Endometrial microvascular endothelial cells (primary cell): ENCODE data around the gene ZBED2. TPM values are rescaled to one million over a fixed set of nuclear protein-coding genes. Genes with fewer than 3 reads are reported as not detected.
"Not testable (repeated sequence)": the region's sequence is repeated elsewhere in the genome, so short reads cannot be mapped to it uniquely, and the experiment has no call there.

ENCODE experiments used
- in situ Hi-C: cut with HindIII; loops from 2 replicates; pipeline ENCODE4 v1.10.0; 2017; ENCODE audit warnings: low sequenced_read_pairs, low pct_unique_long_range_greater_than_20kb; ENCODE audit errors: inconsistent ontology term
- total RNA-seq: library from RNA; depleted of rRNA; stranded (reverse); fragments of >200 nt; gene quantifications from one replicate; pipeline ENCODE4 v1.2.3, GENCODE V29; 2015; ENCODE audit errors: inconsistent ontology term

Gene ZBED2
- total RNA-seq, 1 donor from 2014 or later: not detected

DNA sequence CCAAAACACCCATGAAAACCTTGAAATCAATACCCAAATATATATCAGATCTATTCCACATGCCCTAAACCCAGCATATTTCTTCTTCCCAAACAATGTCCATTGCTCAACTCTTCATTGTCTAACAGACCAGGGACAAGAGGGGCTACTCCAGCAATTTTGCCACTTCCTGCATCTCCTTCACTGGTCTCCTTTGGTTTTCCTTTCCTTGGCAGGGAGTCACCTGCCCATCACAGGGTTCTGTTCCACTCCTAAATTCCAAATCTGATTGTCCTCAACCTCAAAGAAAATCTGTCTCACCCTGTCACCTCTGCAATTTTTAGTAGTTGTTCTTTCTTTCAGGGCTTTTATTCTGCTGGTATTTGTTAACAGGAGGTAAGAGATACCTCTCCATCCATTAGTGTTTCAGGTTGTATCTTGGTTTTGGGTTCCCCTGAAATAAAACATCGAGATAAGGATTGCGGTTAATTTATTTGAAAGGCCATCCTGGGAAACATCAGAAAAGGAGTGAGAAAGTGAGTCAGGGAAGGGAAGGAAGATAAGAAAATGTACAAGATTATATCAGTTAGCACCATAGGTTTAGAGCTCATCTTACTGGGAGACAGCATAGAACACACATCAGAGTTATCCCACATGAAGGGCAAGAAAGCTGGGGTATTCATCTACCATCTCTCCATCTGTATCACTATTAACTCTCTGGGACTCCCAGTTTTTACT, 13.6 kb downstream of the ZBED2 start:
- in situ Hi-C loops: no loop called here

DNA sequence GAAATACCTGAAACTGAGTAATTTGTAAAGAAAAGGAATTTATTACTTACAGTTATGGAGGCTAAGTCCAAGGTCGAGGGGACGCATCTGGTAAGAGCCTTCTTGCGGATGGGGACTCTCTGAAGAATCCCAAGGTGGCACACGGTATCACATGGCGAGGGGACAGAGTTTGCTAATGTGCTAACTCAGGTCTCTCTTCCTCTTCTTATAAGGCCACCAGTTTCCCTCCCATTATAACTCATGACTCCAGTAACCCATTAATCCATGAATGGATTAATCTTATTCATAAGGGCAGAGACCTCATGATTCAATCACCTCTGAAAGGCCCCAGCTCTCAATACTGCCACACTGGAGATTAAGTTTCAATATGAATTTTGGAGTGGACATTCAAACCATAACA, 15.7 kb downstream of the ZBED2 start:
- in situ Hi-C loops: no loop called here

DNA sequence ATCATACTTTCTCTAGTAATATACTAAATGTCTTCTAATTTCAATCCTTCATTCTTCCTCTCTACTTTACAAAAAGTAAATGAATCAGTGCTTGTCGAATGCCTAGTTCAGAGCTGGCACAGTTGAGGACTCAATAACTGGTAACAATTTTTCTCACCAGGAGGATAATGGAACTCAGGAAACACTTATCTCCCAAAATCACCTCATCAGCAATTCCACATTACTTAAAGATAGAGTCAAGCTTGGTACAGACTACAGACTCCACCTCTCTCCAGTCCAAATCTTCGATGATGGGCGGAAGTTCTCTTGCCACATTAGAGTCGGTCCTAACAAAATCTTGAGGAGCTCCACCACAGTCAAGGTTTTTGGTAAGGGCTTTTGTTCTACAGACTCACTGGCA, 16.3 kb downstream of the ZBED2 start:
- in situ Hi-C loops: no loop called here

DNA sequence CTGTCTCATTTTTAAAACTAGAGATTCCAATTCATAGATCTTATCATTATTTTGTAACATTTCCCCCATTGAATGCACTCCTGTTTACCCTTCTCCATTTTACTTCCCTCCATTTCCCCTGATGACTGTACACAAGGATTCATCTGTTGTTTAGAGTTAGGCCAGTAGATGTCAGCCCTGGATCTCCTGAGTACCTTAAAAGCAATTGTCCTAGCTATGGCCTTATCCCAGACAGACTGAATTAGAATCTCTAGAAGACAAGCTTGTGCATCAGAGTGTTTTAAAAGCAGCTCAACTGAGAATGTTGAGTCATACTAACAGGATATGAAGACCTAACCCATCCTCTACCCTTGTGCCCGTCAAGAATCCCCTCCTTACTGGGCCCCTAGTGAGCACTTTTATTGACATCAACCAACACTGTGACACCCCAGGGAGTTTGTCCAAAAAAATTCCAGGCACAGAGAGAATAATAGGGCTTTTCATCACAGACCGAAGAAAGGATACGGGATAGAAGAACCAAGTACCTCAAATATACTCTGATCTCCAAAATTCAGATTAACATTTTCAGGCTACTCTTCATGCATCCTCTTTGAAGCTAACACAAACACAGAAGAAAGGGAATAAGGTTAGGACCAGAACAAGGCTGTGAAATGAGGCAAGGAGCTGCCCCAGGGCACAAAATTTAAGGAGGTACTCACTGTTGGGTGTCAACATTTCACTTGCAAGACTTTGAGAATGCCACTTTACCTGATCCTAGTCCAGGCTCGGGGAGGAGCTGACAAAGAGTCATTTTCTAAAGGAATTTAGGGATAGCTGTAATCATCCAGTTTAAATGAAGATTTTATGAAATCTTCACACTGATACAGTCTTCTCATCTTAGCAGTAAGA, 17.1 kb downstream of the ZBED2 start:
- in situ Hi-C loops: no loop called here

DNA sequence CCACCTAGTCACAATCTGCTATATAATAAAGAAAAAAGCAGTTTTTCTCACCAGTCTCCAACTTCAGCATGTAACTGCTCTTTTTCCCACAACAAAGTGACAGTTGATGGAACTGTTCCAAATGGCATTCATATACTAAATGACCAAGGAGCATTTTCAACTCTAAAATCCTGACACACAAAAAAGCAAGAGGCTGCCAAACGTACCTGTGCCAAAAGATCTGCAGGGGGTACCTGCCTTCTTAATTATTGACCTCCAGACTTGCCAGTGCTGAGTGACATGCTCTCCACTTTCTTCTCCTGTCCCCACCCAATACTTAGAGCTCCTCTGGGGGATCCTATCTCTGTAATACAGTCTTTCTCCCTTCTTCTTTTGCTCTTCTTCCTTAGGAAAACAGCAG, 18.0 kb downstream of the ZBED2 start:
- in situ Hi-C loops: no loop called here

DNA sequence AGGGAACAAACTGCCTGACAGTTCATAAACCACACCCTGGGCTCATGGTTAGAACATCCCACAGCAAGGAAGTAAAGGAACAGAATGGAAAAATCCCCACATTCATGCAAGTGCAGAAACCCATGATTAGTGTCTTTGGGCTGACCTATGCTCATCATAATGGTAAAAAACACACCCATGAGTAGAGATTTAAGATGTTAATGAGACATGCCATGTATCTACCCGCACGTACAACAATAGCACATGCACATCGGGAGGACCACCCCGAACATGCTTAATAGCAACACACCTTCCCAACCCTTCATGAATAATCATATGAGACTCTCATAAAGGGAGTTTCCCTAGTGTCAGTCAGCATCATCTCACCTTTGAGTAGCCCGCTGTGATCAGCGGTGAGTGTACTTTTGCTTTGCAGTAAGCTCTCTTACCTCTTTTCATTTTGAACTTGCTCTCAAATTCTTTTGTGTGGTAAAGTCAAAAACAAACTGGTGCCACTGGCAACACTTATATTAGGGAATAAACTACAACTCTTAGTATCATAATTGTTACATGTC, 23.2 kb downstream of the ZBED2 start:
- in situ Hi-C loops: no loop called here

DNA sequence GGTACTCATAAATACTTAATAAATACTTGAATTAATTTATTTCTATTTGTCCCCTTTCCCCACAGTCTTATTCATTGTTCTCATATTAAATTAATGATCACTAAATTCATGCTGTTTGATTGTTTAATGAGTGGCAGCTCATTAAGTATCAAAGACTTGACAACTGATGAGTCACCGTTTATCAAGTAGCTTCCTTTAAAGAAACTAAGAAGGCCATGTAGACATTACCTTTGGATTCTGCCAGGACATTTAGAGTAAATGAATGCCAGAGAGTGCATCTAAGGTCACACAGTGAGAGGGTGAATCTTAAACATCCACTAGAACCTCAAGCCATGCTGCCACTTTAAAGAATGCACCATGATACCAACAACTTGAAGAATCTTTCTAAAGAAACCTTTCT, 23.9 kb downstream of the ZBED2 start:
- in situ Hi-C loops: no loop called here

DNA sequence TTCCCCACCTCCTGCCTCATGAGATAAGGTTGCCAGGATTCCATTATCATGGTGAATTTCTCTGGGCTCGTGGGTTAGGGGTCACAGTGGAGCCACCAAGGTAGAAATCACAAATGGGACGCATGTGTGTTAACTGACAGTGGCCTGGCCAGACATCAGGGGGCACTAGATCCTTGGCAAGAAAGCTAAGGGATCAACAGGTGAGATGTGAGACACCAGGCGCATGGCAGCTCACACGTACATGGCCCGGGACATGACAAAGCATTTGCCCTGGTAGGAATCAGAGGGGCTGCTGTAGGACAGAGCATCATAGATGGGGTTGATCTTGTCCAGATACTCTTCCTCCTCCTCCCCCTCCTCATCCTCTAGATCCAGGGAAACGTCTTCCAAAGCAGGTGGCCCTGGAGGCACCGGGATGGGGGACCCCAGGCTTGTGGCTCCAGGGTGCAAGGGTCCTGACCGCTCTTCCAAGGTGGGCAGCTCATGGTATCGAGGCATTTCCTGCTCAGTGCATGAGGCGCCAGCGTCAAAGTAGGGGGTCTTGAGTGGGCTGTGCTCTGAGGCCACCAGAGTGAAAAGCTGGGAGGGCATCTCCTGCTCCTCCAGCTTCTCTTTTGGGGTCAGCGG, 24.6 kb downstream of the ZBED2 start:
- in situ Hi-C loops: no loop called here

DNA sequence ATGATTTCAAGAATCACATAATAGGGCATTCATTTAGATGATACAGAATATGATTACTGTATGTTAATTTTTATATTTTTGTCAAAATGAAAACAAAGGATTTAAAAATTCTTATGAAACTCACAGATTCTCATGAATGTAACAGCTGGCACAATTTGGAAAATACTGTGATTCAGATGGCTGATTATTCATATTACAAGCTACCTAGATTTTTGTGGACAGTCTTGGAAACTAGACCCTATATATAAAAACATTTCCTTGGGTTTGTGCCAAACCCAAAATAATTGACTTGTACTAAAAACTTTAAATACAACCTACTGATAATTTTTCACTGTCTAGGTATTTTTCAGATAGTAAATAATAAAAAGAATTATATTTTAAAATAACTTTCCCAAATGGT, 26.2 kb downstream of the ZBED2 start:
- in situ Hi-C loops: no loop called here

DNA sequence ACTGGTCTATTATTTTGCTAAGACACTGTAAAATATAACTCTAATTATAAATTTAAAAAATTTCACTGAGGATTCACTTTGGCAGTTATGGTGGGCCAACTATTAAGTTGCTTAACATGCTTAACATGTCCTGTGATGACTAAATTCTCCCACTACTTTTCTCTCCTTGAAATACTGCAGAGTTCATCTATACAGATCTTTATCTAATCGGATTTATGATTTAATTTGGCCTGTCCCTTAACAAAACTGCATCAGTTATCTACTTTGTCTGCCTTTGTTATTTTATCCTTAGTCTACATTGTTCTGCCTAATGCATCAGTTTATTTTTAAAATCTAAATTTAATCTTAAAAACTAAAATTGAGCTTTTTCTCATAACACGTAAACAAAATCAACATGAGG, 26.8 kb downstream of the ZBED2 start:
- in situ Hi-C loops: no loop called here

DNA sequence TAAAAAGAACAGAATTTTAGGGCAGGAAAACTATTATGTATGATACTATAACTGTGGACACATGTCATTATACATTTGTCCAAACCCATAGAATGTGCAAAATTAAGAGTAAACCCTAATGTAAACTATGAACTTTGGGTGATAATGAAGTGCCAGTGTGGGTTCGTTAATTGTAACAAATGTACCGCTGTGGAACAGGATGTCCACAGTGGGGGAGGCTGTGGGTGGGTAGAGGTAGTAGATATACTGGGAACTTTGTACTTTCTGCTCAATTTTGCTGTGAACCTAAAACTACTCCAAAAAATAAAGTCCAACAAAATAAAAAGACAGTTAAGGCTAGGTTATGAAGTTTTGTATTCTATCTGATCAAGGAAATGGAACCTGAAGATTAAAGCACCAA, 28.3 kb downstream of the ZBED2 start:
- in situ Hi-C loops: no loop called here

DNA sequence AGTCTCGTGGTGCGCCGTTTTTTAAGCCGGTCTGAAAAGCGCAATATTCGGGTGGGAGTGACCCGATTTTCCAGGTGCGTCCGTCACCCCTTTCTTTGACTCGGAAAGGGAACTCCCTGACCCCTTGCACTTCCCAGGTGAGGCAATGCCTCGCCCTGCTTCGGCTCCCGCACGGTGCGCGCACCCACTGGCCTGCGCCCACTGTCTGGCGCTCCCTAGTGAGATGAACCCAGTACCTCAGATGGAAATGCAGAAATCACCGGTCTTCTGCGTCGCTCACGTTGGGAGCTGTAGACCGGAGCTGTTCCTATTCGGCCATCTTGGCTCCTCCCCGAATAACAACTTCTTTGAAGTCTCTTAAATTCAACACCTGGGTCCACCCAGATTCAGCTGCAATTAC, 33.2 kb downstream of the ZBED2 start:
- in situ Hi-C loops: not testable (repeated sequence)

DNA sequence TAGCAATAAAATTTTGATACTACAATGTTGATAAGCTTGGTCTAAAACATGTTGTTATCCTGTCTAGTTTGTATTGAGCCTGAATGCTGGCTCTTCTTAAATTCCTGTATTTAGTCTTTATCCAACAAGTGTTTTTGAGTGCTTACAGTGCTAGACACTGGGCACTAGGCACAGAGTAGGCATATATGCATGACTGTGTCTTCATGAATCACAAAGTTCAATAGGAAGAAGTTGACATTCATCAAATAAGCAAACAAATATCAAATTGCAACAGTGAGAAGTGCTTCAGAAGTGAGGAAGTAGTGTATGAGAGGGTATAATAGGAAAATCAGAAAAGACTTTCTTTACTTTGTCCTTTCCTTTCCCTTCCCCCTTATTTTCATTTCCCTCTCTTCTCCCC, 46.4 kb downstream of the ZBED2 start:
- in situ Hi-C loops: no loop called here

DNA sequence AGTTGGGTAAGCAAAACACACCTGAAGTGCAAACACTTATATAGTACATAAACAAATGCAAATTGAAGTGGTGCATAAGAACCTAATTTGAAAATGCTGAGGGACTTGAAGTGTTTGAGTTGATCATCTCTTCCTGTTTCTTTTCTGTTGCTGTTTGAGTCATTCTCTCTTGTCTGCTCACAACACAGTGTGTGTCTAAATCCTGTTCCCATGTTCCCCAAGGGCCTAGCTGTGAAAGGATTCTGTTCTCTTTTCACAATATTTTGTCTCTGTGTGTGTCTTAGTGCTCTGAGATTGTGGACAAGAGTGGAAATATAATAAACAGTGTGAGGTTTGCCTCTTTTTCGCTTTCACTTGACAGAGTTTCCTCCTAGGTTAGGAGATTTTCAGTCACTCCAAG, 47.1 kb downstream of the ZBED2 start:
- in situ Hi-C loops: no loop called here

DNA sequence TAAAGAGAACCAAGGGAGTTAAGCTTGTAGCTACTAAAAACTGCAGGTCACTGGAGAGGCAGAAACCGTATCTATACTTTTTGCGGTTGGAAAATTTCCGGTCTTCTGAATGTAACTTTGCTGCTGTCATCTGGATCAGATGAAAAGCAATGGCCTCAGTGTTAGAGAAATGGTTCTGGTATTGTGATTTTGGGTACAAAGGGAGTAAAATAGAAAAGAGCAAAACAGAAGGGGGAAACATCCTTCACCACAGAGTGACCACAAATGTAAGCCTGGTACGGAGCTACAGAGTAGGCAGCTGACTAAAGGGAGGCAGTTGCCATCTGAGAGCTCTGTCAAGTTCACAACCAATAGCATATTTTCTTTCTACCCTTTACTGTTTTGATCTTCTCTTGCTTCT, 47.5 kb downstream of the ZBED2 start:
- in situ Hi-C loops: no loop called here

DNA sequence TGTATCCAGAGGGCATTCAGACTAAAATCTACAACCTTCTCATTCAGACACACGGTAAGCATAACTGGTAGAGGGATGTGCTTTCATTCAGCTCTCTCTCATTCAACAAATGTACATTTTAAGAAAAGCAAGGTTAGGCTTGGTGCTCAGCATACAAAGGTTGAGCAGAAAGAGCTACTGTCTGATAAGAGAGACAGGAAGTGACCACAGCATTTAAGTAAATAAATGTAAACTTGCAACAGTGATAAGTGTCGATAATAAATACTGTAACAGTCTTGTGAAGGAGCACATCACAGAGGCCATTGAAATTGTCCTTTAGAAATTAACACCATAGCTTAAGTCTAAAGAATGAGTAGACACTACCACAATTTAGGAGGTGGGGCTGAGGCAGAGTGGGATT, 49.8 kb downstream of the ZBED2 start:
- in situ Hi-C loops: no loop called here
